G401 (cell line): Measurements from ENCODE around the gene UPK1B. TPM values are rescaled to one million over a fixed set of nuclear protein-coding genes. Genes with fewer than 3 reads are reported as not detected.
"Not testable (repeated sequence)": the region's sequence is repeated elsewhere in the genome, so short reads cannot be mapped to it uniquely, and the experiment has no call there.

ENCODE experiments used
- DNase-seq: peaks from one replicate; pipeline ENCODE4 v3.0.0-alpha.2; 2015; ENCODE audit warnings: low spot score
- in situ Hi-C: cut with HindIII; loops from 2 replicates; pipeline ENCODE4 v1.10.0; 2016; ENCODE audit warnings: low sequenced_read_pairs, mixed read lengths
- total RNA-seq: library from RNA; depleted of rRNA; stranded (reverse); fragments of >200 nt; shearing (Covaris generic); gene quantifications from 2 replicates; pipeline ENCODE4 v1.2.3, GENCODE V29; 2014; rRNA removed

UPK1B gene
- not detected in 2 replicates for total RNA-seq

DNA sequence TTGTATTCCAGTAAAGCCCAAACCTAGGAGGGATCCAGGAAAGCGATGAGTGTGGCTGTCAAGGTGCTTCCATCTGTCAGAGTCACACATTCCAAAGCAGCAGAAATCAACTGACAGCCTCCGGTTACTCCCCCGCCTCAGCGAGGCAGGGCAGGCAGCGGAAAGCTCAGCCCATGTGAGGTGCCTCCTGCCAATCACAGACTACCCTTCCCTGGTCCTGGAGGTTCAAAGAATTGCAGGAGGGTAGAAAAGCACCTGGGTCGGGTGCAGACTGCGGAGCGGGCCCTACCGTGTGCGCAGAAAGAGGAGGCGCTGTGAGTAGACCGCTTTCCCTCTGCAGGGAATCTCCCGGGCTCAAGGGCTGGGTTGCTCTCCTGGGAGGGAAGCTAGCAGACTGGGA is at the start of gene UPK1B:
Gene UPK1B, plus strand, starts transcription at position 274 of the 400 bp plus-strand sequence. CDS start 13,144 bp downstream, outside the sequence.
- in situ Hi-C loops = no loop called here
- DNase-seq = no peak

DNA sequence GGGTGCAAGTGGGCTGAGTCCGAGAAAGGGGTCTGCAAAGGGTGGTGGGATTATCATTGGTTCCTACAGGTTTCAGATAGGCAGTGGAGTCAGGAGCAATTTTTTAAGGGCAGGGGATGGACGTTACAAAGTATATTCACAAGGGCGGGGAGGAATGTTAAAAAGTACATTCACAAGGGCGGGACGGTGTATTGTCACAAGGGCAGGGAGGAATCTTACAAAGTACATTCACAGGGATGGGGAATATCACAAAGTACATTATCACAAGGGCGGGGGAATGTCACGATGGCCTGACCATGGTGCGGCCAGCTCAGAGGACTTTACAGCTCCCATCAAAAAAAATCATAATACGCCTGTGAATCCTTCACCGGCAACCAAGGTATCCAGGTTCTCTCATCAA is 48.1 kb upstream of the UPK1B start:
- DNase-seq = no peak
- in situ Hi-C loops = no loop called here

DNA sequence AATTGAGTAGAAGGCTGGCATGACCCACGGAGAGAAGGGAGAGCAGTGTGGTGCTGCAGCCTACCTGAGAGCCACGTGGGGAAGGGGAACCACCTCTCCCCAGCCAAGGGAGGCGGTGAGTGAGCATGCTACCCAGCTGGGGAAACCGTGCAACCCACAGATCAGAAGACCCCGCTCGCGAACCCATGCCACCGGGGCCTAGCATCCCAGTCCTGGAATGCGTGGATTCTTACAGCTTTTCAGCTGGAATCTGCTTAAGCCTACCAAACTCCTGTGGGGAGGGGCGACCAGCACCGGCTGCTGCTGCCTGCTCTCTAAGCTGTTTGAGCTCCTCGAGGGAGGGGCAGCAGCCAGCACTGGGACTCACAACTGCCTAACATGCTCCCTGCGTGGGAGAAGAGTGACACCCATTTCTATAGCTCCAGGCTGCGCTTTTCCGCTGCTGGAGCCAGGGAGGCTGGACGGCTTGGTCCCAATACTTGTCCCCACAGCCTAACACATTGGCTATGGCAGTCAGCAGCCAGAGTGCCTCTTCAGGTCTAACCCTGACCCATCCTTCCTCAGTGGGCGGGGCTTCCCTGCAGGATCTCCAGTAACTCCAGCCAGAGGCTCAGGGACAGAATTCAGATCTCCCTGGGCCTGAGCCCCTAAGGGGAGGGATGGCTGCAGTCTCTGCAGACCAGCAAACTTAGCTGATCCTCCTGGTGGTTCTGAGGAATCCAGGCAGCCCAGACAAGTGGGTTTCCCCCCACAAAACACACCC is 47.5 kb upstream of the UPK1B start:
- DNase-seq = no peak
- in situ Hi-C loops = no loop called here

DNA sequence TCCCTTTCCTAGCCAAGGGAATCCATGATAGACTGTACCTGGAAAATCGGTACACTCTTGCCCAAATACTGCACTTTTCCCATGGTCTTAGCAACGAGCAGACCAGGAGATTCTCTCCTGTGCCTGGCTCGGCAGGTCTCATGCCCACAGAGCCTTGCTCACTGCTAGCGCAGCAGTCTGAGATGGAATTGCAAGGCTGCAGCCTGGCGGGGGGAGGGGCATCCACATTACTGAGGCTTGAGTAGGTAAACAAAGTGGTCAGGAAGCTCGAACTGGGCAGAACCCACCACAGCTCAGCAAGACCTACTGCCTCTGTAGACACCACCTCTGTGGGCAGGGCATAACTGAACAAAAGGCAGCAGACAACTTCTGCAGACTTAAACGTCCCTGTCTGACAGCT is 43.1 kb upstream of the UPK1B start:
- DNase-seq, in situ Hi-C loops: not testable (repeated sequence)

DNA sequence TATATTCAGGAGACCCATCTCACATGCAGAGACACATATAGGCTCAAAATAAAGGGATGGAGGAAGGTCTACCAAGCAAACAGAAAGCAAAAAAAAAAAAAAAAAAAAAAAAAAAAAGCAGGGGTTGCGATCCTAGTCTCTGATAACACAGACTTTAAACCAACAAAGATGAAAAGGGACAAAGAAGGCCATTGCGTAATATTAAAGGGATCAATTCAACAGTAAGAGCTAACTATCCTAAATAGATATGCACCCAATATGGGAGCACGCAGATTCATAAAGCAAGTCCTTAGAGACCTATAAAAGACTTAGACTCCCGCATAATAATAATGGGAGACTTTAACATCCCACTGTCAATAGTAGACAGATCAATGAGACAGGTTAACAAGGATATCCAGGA is 41.1 kb upstream of the UPK1B start:
- in situ Hi-C loops, DNase-seq: not testable (repeated sequence)

DNA sequence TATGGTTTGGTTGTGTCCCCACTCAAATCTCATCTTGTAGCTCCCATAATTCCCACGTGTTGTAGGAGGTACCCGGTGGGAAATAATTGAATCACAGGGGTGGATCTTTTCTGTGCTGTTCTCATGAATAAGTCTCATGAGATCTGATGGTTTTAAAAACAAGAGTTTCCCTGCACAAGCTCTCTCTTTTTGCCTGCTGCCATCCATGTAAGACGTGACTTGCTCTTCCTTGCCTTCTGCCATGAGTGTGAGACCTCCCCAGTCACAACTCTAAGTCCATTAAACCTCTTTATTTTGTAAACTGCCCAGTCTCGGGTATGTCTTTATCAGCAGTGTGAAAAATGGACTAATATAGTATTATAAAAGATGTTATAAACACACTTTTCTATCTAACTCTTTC is 34.0 kb upstream of the UPK1B start:
- in situ Hi-C loops = not testable (repeated sequence)

DNA sequence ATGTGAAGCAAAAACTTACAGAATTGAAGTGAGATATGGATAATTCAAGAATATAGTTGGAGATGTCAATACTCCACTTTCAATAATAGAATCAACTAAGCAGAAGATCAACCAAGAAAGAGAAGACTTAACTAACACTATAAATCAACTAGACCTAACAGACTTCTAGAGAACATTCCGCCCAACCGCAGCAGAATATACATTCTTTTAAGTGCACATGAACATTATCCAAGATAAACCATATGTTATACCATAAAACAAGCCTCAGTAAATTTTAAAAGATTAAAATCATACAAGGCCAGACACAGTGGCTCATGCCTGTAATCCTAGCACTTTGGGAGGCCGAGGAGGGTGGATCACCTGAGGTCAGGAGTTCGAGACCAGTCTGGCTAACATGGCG is 32.9 kb upstream of the UPK1B start:
- in situ Hi-C loops = no loop called here
- DNase-seq = no peak

More for the DNA sequence above, 34.0 kb upstream of the UPK1B start:
- DNase-seq = not testable (repeated sequence)

DNA sequence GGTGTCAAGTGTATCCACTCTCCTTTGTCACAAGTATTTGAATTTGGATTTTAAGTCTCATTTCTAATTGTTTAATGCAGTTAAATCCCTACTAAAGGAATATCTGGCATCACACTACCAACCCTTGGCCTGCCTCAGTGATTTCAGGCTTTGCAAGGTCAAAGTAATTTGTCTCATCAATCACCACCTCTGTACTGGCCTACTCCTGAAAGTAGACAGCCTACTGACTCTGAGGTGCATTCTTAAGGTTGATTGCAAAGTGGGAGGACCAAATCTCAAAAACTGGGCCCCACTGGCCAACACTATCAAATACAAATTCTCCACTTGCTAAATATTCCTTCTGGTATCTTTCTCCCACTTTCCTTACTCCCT is 28.3 kb upstream of the UPK1B start:
- no peak for DNase-seq
- in situ Hi-C loops = no loop called here

DNA sequence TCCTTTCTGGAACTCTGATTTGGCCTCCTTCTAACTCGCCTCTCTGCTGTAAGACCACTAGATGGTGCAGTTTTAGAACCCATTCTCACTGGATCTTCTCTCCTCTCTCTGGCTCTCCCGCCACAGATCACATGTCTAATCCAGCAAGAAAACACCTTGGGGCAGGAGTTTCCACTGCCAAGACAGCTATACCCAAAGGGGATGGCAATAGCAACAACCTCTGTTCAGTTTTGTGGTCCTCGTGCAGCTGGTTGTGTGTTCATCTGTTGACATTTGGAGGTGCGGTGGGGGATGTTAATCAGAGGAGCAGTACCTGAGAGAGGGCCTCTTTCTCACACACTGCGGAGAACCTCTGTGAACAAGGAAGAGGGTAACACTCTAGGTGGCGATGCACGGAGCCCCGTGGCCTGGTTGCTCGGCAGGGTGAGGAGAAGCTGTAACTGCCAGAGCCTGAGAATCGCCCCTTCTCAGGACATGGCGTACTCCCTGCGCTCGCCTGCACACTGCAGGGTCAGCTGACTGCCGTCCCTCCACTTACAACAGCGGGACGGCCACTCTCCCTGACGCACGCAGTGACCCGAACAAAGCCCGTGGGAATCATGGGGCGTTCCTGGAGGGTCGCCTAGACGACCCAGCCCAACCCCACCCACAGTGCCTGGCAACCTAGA is 27.8 kb upstream of the UPK1B start, which contains the start of gene TEX55:
Gene TEX55, plus strand, starts transcription at position 666 of the 668 bp plus-strand sequence. CDS start 25 bp downstream, outside the sequence.
- in situ Hi-C loops = no loop called here
- DNase-seq = peak; percentile 1

DNA sequence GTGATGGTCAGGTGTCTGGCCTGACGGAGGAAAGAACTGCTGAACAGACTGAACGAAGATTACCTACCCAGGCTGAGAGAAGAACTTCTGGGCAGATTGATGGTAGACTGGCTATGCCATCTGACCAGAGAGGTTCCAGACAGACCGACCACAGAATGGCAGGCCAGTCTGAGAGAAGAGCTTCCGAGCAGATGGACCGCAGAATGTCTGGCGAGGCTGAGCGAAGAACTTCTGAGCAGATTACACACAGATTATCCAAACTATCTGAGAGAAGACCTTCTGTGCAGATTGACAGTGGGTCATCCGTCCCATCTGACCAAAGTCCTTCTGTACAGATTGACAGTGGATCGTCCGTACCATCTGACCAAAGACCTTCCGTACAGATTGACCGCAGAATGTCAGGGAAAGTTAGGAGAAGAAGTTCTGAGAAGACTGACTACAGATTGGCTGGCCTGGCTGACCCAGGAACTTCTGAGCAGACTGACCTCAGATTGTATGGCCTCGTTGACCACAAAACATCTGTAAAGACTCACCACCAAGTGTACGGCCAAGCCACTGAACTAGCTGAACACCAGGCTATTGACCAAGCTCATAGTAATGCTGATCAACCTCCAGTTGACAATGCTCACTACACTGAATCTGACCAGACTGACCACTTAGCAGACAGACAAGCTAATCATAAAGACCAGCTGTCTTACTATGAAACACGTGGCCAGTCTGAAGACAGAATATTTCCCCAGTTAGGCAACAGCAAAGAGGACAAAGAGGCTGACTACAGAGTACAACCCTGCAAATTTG is 26.6 kb upstream of the UPK1B start:
- no peak for DNase-seq
- in situ Hi-C loops = no loop called here

DNA sequence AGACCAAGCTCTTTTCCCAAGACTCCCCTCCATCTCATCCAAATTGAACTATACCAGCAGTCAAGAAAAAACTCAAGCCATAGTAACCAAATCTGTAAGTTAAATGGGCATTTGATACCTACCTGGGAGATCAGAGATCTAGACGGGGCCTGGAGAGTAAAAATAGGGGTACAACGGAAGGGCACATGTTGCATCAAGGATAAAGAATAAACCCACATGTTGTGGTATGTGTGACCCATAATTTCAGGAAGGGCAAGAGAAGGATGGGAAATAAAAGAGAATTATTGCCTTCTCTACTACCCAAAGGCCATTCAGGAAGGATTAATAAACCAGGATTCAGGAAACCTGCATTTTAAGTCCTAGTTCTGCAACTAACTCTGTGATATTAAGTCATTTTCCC is 25.9 kb upstream of the UPK1B start:
- no peak for DNase-seq
- in situ Hi-C loops = no loop called here

DNA sequence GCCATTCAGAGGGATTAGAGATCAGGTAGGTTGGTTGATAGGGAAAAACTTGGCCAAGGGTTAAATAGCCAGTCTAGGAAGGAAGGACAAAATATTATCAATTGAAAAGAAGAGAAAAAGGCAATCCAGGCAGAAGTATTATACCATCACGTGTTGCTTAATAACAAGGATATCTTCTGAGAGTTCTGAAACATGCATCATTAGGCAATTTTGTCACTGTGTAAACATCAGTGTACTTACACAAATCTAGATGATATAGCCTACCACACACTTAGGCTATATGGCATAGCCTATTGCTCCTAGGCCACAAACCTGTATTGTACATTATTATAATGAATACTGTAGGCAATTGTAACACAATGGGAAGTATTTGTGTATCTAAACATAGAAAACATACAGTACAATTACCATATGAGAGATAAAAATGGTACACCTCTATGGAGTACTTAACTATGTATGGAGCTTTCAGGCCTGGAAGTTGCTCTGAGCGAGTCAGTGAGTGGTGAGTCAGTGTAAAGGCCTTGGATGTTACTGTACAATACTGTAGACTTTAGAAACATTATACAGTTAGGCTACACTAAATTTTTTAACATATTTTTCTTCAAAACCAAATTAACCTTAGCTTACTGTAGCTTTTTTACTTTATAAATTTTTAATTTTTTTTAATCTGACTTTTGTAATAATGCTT is 24.8 kb upstream of the UPK1B start:
- in situ Hi-C loops = no loop called here

DNA sequence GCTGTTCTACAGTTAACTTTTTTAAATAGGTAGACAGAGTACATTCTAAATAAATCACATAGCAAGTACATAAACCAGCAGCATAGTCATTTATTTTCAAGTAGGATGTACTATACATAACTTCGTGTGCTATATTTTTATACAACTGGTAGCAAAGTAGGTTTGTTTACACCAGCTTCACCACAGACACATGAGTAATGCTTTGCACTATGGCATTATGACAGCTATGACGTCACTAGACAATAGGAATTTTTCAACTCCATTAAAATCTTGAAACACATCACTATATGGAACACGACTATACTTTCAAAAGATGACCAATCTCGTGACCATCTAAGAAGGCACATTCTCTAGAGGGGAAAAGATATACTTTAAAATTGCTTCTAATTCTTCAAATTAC is 23.9 kb upstream of the UPK1B start:
- DNase-seq = no peak
- in situ Hi-C loops = no loop called here

More for the DNA sequence above, 24.8 kb upstream of the UPK1B start:
- no peak for DNase-seq

DNA sequence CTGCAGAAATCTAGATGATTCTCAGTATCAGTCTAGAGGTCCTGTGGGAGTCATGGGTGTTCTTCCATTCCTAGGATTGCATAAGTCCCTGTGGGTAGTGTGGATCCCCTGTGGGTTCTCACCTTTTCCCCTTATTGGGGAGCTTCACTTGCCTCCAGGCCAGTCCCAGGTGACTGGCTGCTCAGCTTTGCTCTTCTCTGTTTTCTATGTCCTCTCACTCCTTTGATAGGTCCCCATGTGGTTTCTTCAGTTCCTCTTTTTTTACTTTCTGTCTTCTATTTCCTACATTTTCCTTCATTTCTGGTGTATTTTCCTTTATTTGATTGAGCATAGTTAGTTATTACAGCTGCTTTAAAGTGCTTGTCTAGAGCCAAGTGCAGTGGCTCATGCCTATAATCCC is 16.5 kb upstream of the UPK1B start:
- in situ Hi-C loops = no loop called here
- no peak for DNase-seq

DNA sequence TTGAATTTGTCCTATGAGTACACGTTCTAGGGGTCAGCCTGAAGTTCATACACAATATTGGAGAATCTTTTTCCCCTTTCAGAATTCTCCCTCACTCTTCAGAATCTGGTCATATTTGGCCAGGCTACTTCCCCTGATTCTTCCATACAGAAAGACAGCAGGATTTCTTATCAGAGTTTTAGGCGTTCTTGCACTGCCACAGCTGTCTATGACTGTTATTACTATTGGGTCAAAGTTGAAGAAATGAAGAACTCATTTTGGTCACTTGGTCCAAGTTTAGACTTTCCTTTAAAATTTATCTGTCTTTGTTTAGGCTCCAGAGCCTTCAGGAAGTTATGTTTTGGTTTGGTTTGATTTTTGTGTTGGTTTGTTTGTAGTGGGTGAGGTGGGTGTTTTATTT is 15.4 kb upstream of the UPK1B start:
- DNase-seq = no peak
- in situ Hi-C loops = no loop called here

DNA sequence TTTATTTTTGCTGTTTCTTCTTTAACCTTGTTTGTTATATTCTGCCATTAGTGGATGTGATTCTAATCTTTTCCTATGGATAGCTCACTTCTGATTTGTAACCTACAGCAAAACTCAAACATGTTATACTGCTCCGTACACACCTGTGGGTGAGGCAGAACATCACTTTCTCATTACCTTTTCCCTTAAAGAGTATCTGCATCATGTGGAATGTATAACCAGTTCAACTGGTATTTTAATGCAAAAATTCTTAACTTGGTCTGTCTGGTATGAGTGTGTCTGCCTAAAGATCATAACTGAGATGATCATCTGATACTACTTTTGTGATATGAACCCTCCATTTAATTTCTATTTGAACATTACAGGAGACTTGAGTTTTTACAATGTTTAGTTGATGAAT is 13.0 kb upstream of the UPK1B start:
- DNase-seq = no peak

DNA sequence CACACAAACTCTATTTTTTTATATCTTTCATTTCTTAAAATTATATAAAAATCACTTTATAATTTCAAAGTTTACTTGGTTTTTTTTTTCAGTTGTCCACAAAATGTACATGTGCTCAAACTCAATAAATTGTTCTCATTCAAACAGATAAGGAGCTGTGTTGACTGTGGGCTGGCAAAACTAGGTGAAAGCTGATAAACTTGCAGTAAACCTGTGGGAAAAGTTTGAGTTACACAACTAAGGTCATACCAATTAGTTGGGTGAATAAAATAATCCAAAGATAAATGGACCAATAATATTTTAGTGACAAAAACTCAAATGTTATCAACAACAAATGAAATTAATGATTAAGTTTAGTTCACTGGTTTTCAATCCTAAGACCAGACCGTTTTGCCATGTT is 12.6 kb upstream of the UPK1B start:
- in situ Hi-C loops = no loop called here
- no peak for DNase-seq

More for the DNA sequence above, 13.0 kb upstream of the UPK1B start:
- in situ Hi-C loops = no loop called here

DNA sequence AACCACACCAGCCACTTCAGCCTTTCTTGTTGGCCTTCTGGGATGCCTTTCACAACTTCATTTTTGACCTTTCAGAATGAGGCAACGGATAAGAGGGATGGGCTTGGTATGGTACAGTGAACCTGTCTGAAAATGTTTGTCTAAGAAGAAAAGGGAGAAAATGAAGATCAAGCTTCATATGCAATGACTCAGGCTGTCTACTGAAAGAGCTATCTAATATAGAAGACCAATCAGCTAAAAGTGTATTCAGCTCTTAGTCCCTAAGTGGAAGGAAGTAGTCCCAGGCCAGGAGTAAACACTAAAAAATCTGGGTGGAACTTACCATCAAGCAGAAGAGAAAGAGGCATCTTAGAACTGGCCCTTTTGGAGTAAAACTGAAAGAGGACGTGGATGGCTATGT is 12.2 kb upstream of the UPK1B start:
- in situ Hi-C loops = no loop called here

DNA sequence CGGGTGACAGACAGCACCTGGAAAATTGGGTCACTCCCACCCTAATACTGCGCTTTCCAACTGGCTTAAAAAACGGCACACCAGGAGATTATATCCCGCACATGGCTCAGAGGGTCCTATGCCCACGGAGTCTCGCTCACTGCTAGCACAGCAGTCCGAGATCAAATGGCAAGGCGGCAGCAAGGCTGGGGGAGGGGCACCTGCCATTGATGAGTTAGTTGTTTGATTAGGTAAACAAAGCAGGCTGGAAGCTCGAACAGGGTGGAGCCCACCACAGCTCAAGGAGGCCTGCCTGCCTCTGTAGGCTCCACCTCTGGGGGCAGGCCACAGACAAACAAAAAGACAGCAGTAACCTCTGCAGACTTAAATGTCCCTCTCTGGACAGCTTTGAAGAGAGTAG is 8.7 kb upstream of the UPK1B start:
- in situ Hi-C loops, DNase-seq: not testable (repeated sequence)

More for the DNA sequence above, 12.2 kb upstream of the UPK1B start:
- DNase-seq = no peak
